ENCODE data around the gene DDN.

Gene DDN

GRCh38 chr12:48980953-48981756 lies 18.0 kb downstream of the DDN start:
- DNase-seq = peak; percentile 71

GRCh38 chr12:48980389-48980952 lies 18.7 kb downstream of the DDN start:
- DNase-seq = peak; percentile 54

- peak; percentile 60 for DNase-seq
Measured at GRCh38 chr12:48979602-48980388, 19.4 kb downstream of the DDN start.

GRCh38 chr12:48978741-48979601 lies 20.2 kb downstream of the DDN start:
- DNase-seq = peak; percentile 24

GRCh38 chr12:48978291-48978740 lies 20.9 kb downstream of the DDN start, which contains the start of gene WNT1:
WNT1 (plus strand) TSS chr12:48978322; CDS start chr12:48978651, 329 bp downstream.
- peak; percentile 15 for DNase-seq

GRCh38 chr12:48977290-48978281 lies 21.6 kb downstream of the DDN start:
- peak; percentile 88 for DNase-seq

GRCh38 chr12:48973941-48974673 lies 25.1 kb downstream of the DDN start:
- DNase-seq = peak; percentile 56

- DNase-seq = no peak
Measured at GRCh38 chr12:48973531-48973930, 25.6 kb downstream of the DDN start.

- no peak for DNase-seq
Measured at GRCh38 chr12:48972952-48973483, 26.2 kb downstream of the DDN start.

- DNase-seq = no peak
Measured at GRCh38 chr12:48972213-48972951, 26.8 kb downstream of the DDN start.

GRCh38 chr12:48970702-48971334 lies 28.4 kb downstream of the DDN start:
- DNase-seq = no peak

- DNase-seq = peak; percentile 57
Measured at GRCh38 chr12:48969833-48970701, 29.1 kb downstream of the DDN start.

GRCh38 chr12:48969160-48969771 lies 29.9 kb downstream of the DDN start:
- DNase-seq = no peak

- DNase-seq = no peak
Measured at GRCh38 chr12:48968467-48968866, 30.7 kb downstream of the DDN start.

GRCh38 chr12:48967991-48968390 lies 31.2 kb downstream of the DDN start:
- DNase-seq = no peak

GRCh38 chr12:48966177-48966895 lies 32.8 kb downstream of the DDN start:
- no peak for DNase-seq
